Calu3 (cell line): Measurements from ENCODE around the gene SLC19A2. TPM values are rescaled to one million over a fixed set of nuclear protein-coding genes. Genes with fewer than 3 reads are reported as not detected.

Experiments used
- BruUV-seq: library from RNA; stranded (reverse); fragments of 400-500 nt; replicated peaks from 2 replicates; lab custom pipeline; 2021; lab: Mats Ljungman, UMichigan
- CTCF ChIA-PET: fragments of 300-600 bp; sonication (Branson Sonifier 250); formaldehyde crosslinking; loops from one replicate; lab custom pipeline; 2022; ENCODE audit warnings: antibody characterized with exemption; lab: Charles Lee
- DNase-seq: peaks from one replicate; pipeline ENCODE4 v3.0.0; 2022
- H3K27ac Mint-ChIP-seq: one replicate; pipeline ENCODE4 v1.8.0; 2022; ENCODE audit warnings: mixed read lengths; ENCODE audit not compliant: unreplicated experiment
- H3K27me3 Mint-ChIP-seq: one replicate; pipeline ENCODE4 v1.8.0; 2022; ENCODE audit warnings: mixed read lengths; ENCODE audit not compliant: unreplicated experiment
- H3K36me3 Mint-ChIP-seq: one replicate; pipeline ENCODE4 v1.8.0; 2022; ENCODE audit warnings: mild to moderate bottlenecking, moderate library complexity, mixed read lengths; ENCODE audit not compliant: insufficient read depth, unreplicated experiment
- H3K4me1 Mint-ChIP-seq: one replicate; pipeline ENCODE4 v1.8.0; 2022; ENCODE audit warnings: mild to moderate bottlenecking, low read depth, mixed read lengths; ENCODE audit not compliant: unreplicated experiment
- H3K4me3 Mint-ChIP-seq: one replicate; pipeline ENCODE4 v1.8.0; 2022; ENCODE audit warnings: mild to moderate bottlenecking, low read depth, moderate library complexity, mixed read lengths; ENCODE audit not compliant: unreplicated experiment
- H3K9me3 Mint-ChIP-seq: one replicate; pipeline ENCODE4 v1.8.0; 2022; ENCODE audit warnings: low read depth, mixed read lengths; ENCODE audit not compliant: unreplicated experiment
- intact Hi-C: fragments of 100-400 bp; cut with micrococcal nuclease; formaldehyde crosslinking; loops from one replicate; pipeline ENCODE4 v1.10.0; 2022; ENCODE audit not compliant: unreplicated experiment
- total RNA-seq: library from RNA; stranded (reverse); gene quantifications from 2 replicates; pipeline ENCODE4 v1.2.3, GENCODE V29; 2022
- TF ChIP-seq, protein P1 (sequence below): fragments of 200-600 bp; IDR thresholded peaks from one replicate; pipeline ENCODE4 v1.8.0; 2022; ENCODE audit warnings: antibody characterized with exemption; ENCODE audit not compliant: unreplicated experiment

The SLC19A2 gene
- total RNA-seq, 1 experiment from 2014 or later = 22.0 TPM

DNA sequence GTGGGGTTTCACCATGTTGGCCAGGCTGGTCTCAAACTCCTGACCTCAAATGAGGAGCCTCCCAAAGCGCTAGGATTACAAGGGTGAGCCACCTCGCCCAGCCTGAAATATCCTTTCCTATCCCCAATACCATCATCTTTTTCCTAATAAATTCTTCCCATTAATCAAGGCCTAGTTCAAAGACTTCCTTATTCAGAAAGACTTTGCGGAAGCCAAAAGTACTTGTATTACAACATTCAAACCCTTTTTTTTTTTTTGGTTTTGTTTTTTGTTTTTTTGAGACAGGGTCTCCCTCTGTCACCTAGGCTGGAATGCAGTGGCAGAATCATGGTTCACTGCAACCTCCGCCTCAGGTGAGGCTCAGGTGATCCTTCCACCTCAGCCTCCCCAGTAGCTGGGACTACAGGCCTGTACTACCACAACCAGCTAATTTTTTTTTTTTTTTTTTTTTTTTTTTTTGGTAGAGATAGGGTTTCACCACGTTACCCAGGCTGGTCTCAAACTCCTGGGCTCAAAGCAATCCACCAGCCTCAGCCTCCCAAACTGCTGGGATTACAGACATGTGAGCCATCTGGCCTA is 7.6 kb downstream of the SLC19A2 start:
- peaks cover 33% of the 10 kb centered on the region for H3K4me1 Mint-ChIP-seq
- BruUV-seq = no TSS peak
- CTCF ChIA-PET = interaction anchor here (0.6 kb wide), 1 partner anchor 12 kb away, joined by 6 read pairs; no protein-coding TSS in a partner anchor
- peaks cover 10% of the 10 kb centered on the region for H3K36me3 Mint-ChIP-seq
- DNase-seq = no peak
- intact Hi-C loops = no loop called here
- TF ChIP-seq, protein P1, sequence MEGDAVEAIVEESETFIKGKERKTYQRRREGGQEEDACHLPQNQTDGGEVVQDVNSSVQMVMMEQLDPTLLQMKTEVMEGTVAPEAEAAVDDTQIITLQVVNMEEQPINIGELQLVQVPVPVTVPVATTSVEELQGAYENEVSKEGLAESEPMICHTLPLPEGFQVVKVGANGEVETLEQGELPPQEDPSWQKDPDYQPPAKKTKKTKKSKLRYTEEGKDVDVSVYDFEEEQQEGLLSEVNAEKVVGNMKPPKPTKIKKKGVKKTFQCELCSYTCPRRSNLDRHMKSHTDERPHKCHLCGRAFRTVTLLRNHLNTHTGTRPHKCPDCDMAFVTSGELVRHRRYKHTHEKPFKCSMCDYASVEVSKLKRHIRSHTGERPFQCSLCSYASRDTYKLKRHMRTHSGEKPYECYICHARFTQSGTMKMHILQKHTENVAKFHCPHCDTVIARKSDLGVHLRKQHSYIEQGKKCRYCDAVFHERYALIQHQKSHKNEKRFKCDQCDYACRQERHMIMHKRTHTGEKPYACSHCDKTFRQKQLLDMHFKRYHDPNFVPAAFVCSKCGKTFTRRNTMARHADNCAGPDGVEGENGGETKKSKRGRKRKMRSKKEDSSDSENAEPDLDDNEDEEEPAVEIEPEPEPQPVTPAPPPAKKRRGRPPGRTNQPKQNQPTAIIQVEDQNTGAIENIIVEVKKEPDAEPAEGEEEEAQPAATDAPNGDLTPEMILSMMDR = no peak
- H3K27ac Mint-ChIP-seq = no peak overlapping the region
- no peaks in the 10 kb centered on the region for H3K27me3 Mint-ChIP-seq
- H3K4me3 Mint-ChIP-seq = no peak overlapping the region
- no peaks in the 10 kb centered on the region for H3K9me3 Mint-ChIP-seq

DNA sequence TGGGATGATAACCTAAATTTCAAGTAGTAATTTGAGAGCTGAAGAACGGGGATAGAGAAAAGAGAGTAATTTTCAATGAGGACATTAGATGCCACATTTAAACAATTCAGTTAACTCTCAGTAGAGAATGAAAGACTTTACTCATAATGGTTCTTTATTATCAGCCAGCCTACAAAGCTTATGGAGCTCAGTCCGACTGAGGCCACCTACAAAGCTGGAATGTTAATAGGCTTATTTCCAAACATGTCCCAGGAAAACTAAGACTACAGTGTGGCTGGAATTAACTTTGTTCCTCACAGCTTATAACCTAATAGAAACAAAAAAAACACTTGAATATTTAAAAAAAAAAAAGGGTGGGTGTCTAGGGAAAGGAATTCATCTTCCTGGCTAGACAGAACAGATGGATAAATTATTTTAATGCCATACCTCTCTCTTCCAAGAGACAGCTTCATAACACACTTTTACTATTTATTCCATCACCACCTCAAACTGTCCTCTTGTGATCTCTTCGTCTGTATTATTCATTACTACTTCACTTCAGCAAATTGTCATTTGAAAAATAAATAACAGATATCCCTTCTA is 9.8 kb downstream of the SLC19A2 start:
- no peaks in the 10 kb centered on the region for H3K27me3 Mint-ChIP-seq
- H3K27ac Mint-ChIP-seq = no peak overlapping the region
- DNase-seq = no peak
- H3K36me3 Mint-ChIP-seq = peaks cover 9% of the 10 kb centered on the region
- BruUV-seq = no TSS peak
- TF ChIP-seq, protein P1 = no peak
- CTCF ChIA-PET = no interaction called here
- intact Hi-C loops = no loop called here
- no peak overlapping the region for H3K4me3 Mint-ChIP-seq
- H3K9me3 Mint-ChIP-seq = no peaks in the 10 kb centered on the region
- H3K4me1 Mint-ChIP-seq = peaks cover 14% of the 10 kb centered on the region

DNA sequence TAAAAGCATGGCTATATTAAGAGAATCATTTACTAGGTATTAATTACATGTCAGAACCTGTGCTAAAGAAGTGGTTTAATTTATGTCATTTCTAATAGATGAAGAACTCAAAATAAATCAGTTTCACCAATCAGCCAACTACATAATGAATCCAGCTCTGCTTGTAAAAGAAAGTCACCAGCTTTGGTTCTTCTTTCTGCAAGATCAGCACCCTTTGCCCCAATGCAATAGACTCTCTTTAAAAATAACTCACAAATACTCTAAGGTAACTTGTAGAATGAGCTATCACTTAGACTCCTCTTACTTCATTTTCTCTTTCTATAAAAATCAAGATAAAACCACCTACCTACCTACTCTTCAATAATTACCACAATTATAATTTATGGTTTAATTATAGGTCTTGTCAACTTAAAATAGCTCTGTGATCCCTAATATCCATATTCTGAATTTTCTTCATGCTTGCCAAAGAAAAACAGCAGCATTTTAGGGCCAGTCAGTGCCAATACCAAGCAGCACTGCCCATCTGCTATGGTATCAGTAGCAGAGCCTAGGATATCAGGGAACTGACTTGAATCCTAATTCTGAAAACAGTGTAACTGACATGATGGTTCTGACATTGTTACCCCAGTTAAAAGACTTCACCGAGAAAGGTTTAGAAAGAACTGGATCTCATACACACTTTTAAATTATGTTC is 11.3 kb downstream of the SLC19A2 start:
- no peaks in the 10 kb centered on the region for H3K9me3 Mint-ChIP-seq
- H3K4me1 Mint-ChIP-seq = peaks cover 6% of the 10 kb centered on the region
- no peak overlapping the region for H3K4me3 Mint-ChIP-seq
- intact Hi-C loops = no loop called here
- H3K27ac Mint-ChIP-seq = no peak overlapping the region
- CTCF ChIA-PET = no interaction called here
- no peak for DNase-seq
- peaks cover 9% of the 10 kb centered on the region for H3K36me3 Mint-ChIP-seq
- TF ChIP-seq, protein P1 = no peak
- BruUV-seq = no TSS peak
- no peaks in the 10 kb centered on the region for H3K27me3 Mint-ChIP-seq

DNA sequence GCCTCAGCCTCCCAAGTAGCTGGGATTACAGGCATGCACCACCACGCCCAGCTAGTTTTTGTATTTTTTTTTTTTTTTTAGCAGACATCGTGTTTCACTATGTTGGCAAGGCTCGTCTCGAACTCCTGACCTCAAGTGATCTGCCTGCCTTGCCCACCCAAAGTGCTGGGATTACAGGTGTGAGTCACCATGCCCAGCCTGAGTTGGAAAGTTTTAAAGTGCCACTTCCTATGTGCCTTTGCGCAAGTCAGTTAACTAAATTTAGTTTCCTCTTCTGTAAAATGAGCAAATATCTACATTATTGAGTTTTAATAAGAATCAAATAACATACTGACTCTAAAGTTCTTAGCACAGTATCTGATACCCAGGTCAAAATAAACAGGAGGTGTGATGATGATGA is 12.4 kb downstream of the SLC19A2 start:
- Mint-ChIP-seq H3K9me3 (no peaks in the 10 kb centered on the region), H3K27me3 (no peaks in the 10 kb centered on the region), H3K4me1 (peaks cover under 1% of the 10 kb centered on the region), H3K27ac (no peak overlapping the region), H3K36me3 (peaks cover 19% of the 10 kb centered on the region), H3K4me3 (no peak overlapping the region)
- intact Hi-C loops = no loop called here
- TF ChIP-seq, protein P1 = no peak
- no TSS peak for BruUV-seq
- DNase-seq = no peak
- CTCF ChIA-PET = interaction anchor here (0.6 kb wide), 2 partner anchors 38 to 221 kb away, joined by 3 to 5 read pairs; no protein-coding TSS in a partner anchor
